ENCODE data around the gene INTS3. TPM values are rescaled to one million over a fixed set of nuclear protein-coding genes. Genes with fewer than 3 reads are reported as not detected.
"Not testable (repeated sequence)": the region's sequence is repeated elsewhere in the genome, so short reads cannot be mapped to it uniquely, and the experiment has no call there.

Gene INTS3
- total and polyA plus RNA-seq, 3 experiments from 2014 or later, result 11.9 to 61.1 (median 58.2) TPM

DNA sequence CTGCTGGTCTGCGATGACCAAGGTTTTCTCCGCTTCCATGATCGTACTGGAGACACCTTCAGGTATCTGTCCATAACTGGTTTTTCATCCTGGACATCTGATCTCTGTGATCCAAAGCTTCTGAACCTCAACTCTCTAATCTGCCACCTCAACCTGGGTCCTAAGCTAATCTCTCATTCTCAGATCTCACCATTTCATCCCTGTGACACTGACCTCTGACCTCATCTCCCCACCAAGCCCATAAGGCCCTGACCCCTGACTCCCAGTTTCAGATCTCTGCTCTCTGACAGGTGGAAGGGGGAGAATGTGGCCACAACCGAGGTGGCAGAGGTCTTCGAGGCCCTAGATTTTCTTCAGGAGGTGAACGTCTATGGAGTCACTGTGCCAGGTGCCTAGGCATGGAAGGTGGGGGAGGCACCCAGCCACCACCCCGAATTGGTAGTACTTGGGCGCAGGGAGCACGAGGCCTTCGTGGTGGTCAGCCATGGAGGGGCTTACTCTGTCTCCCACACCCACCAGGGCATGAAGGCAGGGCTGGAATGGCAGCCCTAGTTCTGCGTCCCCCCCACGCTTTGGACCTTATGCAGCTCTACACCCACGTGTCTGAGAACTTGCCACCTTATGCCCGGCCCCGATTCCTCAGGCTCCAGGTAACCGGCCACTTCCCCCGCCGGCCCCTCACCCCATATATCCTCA, 51.1 kb downstream of the INTS3 start:
- H3K36me3 Mint-ChIP-seq, result peaks cover 0 to 17% (median 0%) of the 10 kb centered on the region in 3 donors
- H3K27ac Mint-ChIP-seq, result peak overlapping the region in 5 of 8 donors; percentile 47 to 86 (median 72)
- DNase-seq, result no peak
- Histone ChIP-seq H3K27me3 (ENCODE audit: insufficient read depth, low read length, poor library complexity, severe bottlenecking) (no peaks in the 10 kb centered on the region), H3K27ac (ENCODE audit: low read depth, low read length) (no peak overlapping the region), H3K36me3 (ENCODE audit: insufficient read depth, low read length) (no peaks in the 10 kb centered on the region), H3K9me3 (ENCODE audit: low read length) (no peaks in the 10 kb centered on the region), H3K4me3 (ENCODE audit: low read length) (no peak overlapping the region), H3K4me1 (ENCODE audit: insufficient read depth, low read length) (peaks cover 31% of the 10 kb centered on the region)
- H3K4me1 Mint-ChIP-seq, result peaks cover 39 to 43% (median 40%) of the 10 kb centered on the region in 3 donors
- no peaks in the 10 kb centered on the region for H3K9me3 Mint-ChIP-seq
- ChIA-PET POLR2A (no interaction called here), CTCF (no interaction called here)
- peak overlapping the region in 3 of 7 donors; percentile 15 to 87 (median 21) for H3K4me3 Mint-ChIP-seq
- peaks cover 0 to 1% of the 10 kb centered on the region in 2 donors for H3K27me3 Mint-ChIP-seq

DNA sequence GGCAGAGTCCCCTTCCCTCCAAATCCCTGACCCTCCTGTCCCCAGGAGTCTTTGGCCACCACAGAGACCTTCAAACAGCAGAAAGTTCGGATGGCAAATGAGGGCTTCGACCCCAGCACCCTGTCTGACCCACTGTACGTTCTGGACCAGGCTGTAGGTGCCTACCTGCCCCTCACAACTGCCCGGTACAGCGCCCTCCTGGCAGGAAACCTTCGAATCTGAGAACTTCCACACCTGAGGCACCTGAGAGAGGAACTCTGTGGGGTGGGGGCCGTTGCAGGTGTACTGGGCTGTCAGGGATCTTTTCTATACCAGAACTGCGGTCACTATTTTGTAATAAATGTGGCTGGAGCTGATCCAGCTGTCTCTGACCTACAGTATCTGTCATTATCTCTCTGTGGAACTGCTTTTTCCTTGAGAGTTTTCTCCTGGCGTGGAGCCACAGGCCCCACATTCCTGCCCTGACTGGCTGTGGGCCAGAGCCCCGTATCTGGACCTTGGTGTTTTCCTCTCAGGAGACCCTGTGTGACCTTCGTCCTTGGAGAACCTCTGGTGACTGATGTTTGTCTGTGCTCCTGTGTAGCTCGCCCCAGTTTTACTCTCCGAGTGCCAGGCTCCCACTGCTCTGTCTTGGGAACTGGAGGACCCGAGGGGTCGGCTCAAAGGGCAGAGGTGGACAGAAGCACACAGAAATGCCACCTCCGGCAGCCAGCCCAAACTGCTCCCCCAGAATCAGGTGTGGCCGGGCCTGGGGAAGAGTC, 52.1 kb downstream of the INTS3 start:
- Mint-ChIP-seq H3K27ac (peak overlapping the region in 3 of 8 donors; percentile 38 to 72 (median 43)), H3K4me3 (peak overlapping the region in 2 of 7 donors; percentile 69 to 71), H3K36me3 (peaks cover 0 to 16% (median 0%) of the 10 kb centered on the region in 3 donors), H3K4me1 (peaks cover 29 to 34% (median 31%) of the 10 kb centered on the region in 3 donors), H3K27me3 (peaks cover 0 to 1% of the 10 kb centered on the region in 2 donors), H3K9me3 (no peaks in the 10 kb centered on the region)
- no peak overlapping the region for H3K27ac ChIP-seq (ENCODE audit: low read depth, low read length)
- H3K9me3 ChIP-seq (ENCODE audit: low read length), result no peaks in the 10 kb centered on the region
- ChIA-PET POLR2A (no interaction called here), CTCF (interaction anchor here (1.5 kb wide), 1 partner anchor 206 kb away, joined by 4 read pairs; the partner anchor contains the start of gene RAB13)
- H3K36me3 ChIP-seq (ENCODE audit: insufficient read depth, low read length), result no peaks in the 10 kb centered on the region
- DNase-seq, result no peak
- H3K27me3 ChIP-seq (ENCODE audit: insufficient read depth, low read length, poor library complexity, severe bottlenecking), result no peaks in the 10 kb centered on the region
- peaks cover 26% of the 10 kb centered on the region for H3K4me1 ChIP-seq (ENCODE audit: insufficient read depth, low read length)
- H3K4me3 ChIP-seq (ENCODE audit: low read length), result no peak overlapping the region

DNA sequence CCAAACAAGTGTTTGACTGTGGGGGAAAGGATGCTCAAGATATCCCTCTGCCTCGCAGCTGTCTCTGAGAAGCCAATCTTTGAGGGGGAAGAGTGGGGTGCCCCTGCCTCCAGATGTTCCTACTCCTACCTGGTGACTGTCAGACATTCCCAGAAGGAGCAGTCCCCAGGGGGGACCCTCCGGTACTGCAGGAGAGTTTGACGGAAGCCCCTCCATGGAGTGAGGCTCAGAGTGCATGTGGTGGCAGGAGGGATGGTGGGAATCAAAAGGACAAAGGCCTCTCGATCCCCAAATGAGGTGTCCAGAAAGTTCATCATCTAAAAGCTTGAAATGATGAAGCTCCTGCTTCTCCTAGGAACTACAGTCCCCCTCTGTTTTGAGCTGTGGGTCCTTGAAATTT, 52.7 kb downstream of the INTS3 start:
- CTCF ChIA-PET, result interaction anchor here (1.4 to 1.5 kb wide), 2 partner anchors 187 to 206 kb away, joined by 4 read pairs; partner anchors contain the start of genes CREB3L4 and RAB13
- Histone ChIP-seq H3K9me3 (ENCODE audit: low read length) (no peaks in the 10 kb centered on the region), H3K4me3 (ENCODE audit: low read length) (no peak overlapping the region), H3K27ac (ENCODE audit: low read depth, low read length) (no peak overlapping the region), H3K27me3 (ENCODE audit: insufficient read depth, low read length, poor library complexity, severe bottlenecking) (no peaks in the 10 kb centered on the region), H3K4me1 (ENCODE audit: insufficient read depth, low read length) (peaks cover 26% of the 10 kb centered on the region), H3K36me3 (ENCODE audit: insufficient read depth, low read length) (no peaks in the 10 kb centered on the region)
- Mint-ChIP-seq H3K36me3 (peaks cover 0 to 16% (median 0%) of the 10 kb centered on the region in 3 donors), H3K27me3 (peaks cover 0 to 1% of the 10 kb centered on the region in 2 donors), H3K9me3 (no peaks in the 10 kb centered on the region), H3K4me3 (peak overlapping the region in 1 of 7 donors; percentile 34), H3K27ac (peak overlapping the region in 3 of 8 donors; percentile 23 to 74 (median 33)), H3K4me1 (peaks cover 26 to 30% (median 30%) of the 10 kb centered on the region in 3 donors)
- POLR2A ChIA-PET, result no interaction called here
- no peak for DNase-seq

DNA sequence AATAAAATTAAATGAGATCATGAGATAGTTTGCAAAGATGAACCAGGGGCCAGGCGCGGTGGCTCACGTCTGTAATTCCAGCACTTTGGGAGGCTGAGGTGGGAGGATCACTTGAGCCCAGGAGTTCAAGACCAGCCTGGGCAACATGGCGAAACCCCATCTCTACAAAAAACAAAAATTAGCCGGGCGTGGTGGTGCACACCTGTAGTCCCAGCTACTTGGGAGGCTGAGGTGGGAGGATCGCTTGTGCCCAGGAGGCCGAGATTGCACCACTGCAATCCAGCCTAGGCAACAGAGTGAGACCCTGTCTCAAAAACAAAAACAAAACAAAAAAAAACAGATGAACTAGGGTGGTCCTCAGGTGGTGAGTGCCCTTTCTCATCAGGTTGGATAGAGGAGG, 54.8 kb downstream of the INTS3 start:
- peak overlapping the region; percentile 76 to 95 (median 87) for H3K4me3 Mint-ChIP-seq
- peak overlapping the region; percentile 89 for H3K27ac ChIP-seq (ENCODE audit: low read depth, low read length)
- H3K9me3 ChIP-seq (ENCODE audit: low read length); H3K27me3 ChIP-seq (ENCODE audit: insufficient read depth, low read length, poor library complexity, severe bottlenecking); H3K9me3 Mint-ChIP-seq; POLR2A ChIA-PET; DNase-seq; CTCF ChIA-PET; H3K36me3 ChIP-seq (ENCODE audit: insufficient read depth, low read length); H3K27me3 Mint-ChIP-seq: not testable (repeated sequence)
- peaks cover 0 to 15% (median 0%) of the 10 kb centered on the region in 3 donors for H3K36me3 Mint-ChIP-seq
- H3K4me1 Mint-ChIP-seq, result peaks cover 13% of the 10 kb centered on the region in 3 donors
- peaks cover 18% of the 10 kb centered on the region for H3K4me1 ChIP-seq (ENCODE audit: insufficient read depth, low read length)
- H3K4me3 ChIP-seq (ENCODE audit: low read length), result peak overlapping the region; percentile 71
- H3K27ac Mint-ChIP-seq, result peak overlapping the region in 7 of 8 donors; percentile 58 to 98 (median 97)

DNA sequence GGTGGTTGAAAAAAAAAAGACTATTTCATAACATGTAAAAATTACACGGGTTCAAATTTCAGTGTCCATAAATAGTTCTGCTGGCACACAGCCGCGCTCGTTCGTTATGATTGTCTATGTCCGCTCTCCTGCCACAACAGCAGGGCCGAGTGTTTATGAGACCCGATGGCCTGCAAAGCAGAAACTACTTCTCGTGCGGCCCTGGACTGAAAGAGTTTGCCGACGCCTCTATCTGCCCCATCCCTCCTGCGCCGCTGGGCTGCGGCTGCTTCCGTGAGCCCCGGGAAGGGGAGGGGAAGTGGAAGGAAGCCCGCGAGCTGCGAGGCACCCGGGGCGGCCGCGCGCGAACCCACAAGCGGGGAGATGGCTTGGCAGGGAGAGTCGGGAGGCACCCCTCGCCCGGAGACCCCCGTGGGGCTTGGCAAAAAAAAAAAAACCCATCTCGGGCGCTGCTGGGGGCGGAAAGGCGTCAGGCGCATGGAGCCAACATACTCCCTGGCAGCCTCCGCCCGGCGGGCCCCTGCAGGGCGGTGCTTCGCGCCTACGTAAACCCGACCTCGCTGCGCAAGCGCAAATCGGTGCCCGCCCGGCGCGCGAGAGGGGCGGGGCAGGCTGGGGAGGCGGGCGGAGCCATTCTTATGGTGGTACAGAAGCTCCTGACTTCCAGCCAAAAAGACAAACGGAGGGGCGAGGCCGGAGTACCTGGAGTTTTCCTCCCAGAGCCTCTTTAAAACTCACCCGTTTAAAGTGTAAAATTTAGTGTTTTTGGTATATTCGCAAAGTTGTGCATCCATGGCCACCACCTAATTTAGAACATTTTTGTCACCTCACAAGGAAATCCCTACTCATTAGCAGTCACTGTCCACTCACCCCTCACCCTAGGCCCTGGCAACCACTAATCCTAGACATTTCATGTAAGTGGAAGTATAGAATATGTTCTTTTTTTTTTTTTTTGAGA, 55.7 kb downstream of the INTS3 start:
- H3K4me1 ChIP-seq (ENCODE audit: insufficient read depth, low read length), result peaks cover 18% of the 10 kb centered on the region
- Mint-ChIP-seq H3K4me3 (peak overlapping the region; percentile 76 to 95 (median 87)), H3K27me3 (peaks cover 8 to 12% of the 10 kb centered on the region in 2 donors), H3K9me3 (no peaks in the 10 kb centered on the region), H3K36me3 (peaks cover 0 to 12% (median 0%) of the 10 kb centered on the region in 3 donors), H3K27ac (peak overlapping the region; percentile 81 to 99 (median 97)), H3K4me1 (peaks cover 10 to 11% (median 10%) of the 10 kb centered on the region in 3 donors)
- H3K27me3 ChIP-seq (ENCODE audit: insufficient read depth, low read length, poor library complexity, severe bottlenecking), result no peaks in the 10 kb centered on the region
- H3K27ac ChIP-seq (ENCODE audit: low read depth, low read length), result peak overlapping the region; percentile 89
- ChIA-PET POLR2A (interaction anchor here (0.6 to 1.3 kb wide), 10 partner anchors 8 to 1945 kb away, joined by 3 to 7 read pairs (median 4); partner anchors contain the start of genes CHTOP, CRTC2, GATAD2B and JTB), CTCF (interaction anchor here (1.4 to 1.6 kb wide), 2 partner anchors 13 to 203 kb away, joined by 3 to 6 read pairs; partner anchors contain the start of gene RAB13)
- no peaks in the 10 kb centered on the region for H3K9me3 ChIP-seq (ENCODE audit: low read length)
- peak; percentile 87 to 94 (median 90) for DNase-seq
- no peaks in the 10 kb centered on the region for H3K36me3 ChIP-seq (ENCODE audit: insufficient read depth, low read length)
- H3K4me3 ChIP-seq (ENCODE audit: low read length), result peak overlapping the region; percentile 71

DNA sequence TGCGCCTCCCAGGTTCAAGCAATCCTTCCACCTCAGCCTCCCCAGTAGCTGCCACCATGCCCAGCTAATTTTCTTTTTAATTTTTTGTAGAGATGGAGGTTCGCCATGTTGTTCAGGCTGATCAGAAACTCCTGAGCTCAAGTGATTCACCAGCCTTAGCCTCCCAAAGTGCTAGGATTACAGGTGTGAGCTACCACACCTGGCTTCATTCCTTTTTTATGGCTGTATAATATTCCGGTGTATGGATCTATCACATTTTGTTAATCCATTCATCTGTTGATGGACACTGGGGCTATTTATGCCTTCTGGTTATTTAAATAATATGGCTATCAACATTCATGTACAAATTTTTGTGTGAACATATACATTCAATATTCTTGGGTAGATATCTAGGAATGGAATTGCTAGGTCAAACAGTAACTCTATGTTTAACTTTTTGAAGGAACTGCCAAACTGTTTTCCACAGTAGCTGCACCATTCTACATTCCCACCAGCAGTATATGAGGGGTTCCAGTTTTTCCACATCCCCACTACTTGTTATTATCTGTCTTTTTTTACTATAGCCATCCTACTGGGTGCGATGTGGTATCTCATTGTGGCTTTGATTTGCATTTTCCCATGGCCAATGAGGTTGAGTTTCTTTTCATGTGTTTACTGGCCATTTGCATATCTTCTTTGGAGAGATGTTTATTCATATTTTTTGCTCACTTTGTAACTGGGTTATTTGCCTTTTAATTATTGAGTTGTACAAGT, 58.4 kb downstream of the INTS3 start:
- Histone ChIP-seq H3K27ac (ENCODE audit: low read depth, low read length) (no peak overlapping the region), H3K4me3 (ENCODE audit: low read length) (no peak overlapping the region), H3K4me1 (ENCODE audit: insufficient read depth, low read length) (peaks cover 29% of the 10 kb centered on the region), H3K9me3 (ENCODE audit: low read length) (no peaks in the 10 kb centered on the region), H3K27me3 (ENCODE audit: insufficient read depth, low read length, poor library complexity, severe bottlenecking) (no peaks in the 10 kb centered on the region), H3K36me3 (ENCODE audit: insufficient read depth, low read length) (no peaks in the 10 kb centered on the region)
- Mint-ChIP-seq H3K36me3 (peaks cover 0 to 2% (median 0%) of the 10 kb centered on the region in 3 donors), H3K27me3 (peaks cover 11 to 20% of the 10 kb centered on the region in 2 donors), H3K27ac (no peak overlapping the region), H3K4me1 (peaks cover 18 to 31% (median 28%) of the 10 kb centered on the region in 3 donors), H3K9me3 (no peaks in the 10 kb centered on the region), H3K4me3 (peak overlapping the region in 2 of 7 donors; percentile 30 to 66)
- DNase-seq, result no peak
- POLR2A ChIA-PET, result interaction anchor here (0.6 kb wide), 2 partner anchors 20 to 160 kb away, joined by 4 to 5 read pairs; partner anchors contain the start of gene DENND4B
- CTCF ChIA-PET, result interaction anchor here (2.8 kb wide), 1 partner anchor 11 kb away, joined by 9 read pairs; no protein-coding TSS in a partner anchor
